LoVo (cell line): ENCODE data around the gene HPN.
"Not testable (repeated sequence)": the region's sequence is repeated elsewhere in the genome, so short reads cannot be mapped to it uniquely, and the experiment has no call there.

Experiments used
- DNase-seq: peaks from one replicate; pipeline ENCODE4 v3.0.0-alpha.2; 2016; ENCODE audit warnings: low spot score

The HPN gene

DNA sequence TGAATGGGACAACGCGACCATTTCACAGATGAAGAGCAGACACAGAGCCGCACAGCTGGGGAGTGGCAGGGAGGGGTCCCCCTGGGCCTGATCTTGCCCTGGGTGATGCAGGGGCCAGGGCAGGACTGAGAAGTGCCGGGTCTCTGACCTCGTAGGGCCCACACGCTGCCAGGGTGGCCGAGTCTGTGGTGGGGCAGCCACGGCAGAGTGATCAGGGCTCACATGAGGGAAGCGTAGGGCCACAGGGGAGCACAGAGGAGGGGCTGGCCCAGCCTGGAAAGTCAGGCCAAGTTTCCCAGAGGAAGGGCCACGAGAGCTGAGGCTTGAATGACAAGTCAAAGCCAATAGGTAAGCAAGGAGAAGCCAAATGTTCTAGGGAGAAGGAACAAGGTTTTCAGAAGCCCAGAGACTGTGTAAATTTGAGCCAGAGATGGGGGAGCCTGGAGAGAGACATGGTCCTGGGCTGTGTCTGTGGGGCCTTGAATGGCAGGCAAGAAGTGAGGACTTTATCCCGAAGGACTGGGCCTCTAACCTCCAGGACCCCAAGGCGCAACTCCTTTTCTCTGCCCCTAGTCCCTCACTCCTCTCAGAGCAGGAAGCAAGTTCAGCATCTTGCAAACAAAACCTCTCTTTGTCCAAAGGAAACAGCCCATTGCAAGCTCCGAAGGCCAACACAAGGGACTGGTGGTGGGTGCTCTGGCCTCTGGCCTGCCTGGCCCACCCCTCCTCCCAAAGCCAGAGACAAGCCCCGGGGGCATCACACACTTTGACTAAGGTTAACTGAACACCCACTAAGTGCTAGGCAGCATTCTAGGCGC lies 42.4 kb downstream of the HPN start:
- no peak for DNase-seq

DNA sequence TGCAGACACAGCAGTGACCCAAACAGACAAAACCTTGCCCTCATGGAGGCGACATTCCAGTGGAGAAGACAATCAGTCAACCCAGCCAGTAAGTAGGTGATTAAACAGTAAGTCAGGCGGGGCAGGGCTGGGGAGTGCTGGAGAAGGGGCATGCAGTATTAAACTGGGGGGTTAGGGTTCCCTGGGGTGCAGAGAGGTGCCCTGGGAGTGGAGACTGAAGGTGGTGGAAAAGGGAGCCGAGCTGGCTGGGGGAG lies 42.9 kb downstream of the HPN start:
- no peak for DNase-seq

DNA sequence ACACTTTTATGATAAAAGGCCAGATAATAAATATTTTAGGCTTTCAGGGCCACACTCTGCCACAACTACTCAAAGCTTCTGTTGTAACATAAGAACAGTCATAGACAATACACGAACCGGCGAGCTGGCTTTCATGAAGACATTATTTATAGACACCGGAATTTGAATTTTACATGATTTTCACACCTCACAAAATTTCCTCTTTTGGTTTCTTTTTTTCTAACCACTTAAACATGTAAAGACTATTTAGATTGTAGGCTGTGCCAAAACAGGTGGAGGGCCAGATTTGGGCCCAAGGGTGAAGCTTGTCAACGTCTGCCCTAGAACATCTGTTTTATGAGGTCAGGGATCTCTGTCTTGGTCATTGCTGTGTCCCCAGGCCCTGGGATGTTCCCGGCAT lies 44.4 kb downstream of the HPN start:
- no peak for DNase-seq

DNA sequence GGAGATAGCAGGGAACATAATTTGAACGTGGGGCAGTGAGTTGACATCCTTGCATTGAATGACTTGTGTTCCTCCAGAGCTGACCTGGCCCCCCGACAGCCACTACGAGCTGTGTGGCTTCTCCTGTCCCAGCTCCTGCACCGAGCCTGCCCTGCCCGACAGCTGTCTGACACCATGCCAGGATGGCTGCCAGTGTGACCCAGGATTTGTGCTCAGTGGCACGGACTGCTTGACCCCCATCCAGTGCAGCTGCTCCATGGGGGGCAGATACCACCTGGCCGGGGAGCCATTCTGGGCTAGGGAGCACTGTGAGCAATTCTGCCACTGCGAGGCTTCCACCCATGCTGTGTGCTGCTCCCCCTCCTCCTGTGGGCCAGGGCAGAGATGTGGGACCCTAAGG lies 44.9 kb downstream of the HPN start:
- no peak for DNase-seq

DNA sequence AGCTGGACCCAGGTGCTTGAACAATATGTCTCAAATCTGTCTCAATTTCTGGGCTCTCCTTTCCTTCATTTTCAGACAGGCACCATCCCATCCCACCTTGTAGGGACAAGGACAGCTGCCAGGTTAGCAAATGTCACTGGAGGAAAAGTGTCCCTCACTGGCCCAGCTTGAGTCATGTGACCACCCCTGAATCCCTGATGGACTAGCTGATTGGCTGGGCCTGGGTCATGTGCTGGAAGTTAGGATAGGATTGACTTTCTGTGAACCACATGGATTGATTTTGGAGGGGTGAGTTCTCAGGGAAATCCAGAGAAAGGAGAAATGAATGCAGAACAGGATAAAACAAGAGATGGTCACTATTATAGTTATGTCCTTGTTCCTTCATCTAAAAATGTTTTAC lies 45.9 kb downstream of the HPN start:
- DNase-seq: no peak

DNA sequence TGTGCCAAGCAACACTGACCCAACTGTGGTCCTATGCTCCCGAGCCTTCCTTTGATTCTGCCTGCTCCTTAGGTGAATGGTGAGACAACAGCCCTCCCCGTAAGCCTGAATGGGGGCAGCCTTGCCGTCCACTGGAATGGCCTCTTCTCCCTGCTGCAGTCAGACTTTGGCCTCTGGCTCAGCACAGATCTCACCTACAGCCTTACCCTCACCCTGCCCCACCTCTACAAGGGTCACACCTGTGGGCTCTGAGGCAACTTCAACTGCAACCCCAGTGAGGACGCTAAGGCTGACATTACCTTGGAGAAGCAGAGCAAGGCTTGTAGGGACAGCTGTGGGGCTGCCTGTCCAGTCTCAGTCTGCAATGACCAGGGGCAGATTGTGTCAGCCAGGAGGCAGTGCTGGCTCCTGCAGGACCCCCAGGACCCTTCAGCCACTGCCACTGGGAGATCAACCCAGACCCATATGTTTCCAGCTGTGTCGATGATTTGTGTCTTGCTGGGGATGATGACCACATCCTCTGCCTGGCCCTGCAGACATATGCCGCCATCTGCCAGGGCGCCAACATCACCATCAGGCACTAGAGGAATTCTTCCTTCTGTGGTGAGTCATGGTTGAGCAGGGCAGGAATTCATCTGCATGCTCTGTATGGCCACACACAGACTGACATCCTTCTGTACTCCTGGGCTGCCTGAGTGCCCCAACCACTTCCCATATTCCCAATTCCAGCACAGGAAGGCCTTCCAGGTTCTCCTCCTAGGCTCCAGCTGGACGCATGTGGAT lies 46.8 kb downstream of the HPN start:
- peak; percentile 12 for DNase-seq

DNA sequence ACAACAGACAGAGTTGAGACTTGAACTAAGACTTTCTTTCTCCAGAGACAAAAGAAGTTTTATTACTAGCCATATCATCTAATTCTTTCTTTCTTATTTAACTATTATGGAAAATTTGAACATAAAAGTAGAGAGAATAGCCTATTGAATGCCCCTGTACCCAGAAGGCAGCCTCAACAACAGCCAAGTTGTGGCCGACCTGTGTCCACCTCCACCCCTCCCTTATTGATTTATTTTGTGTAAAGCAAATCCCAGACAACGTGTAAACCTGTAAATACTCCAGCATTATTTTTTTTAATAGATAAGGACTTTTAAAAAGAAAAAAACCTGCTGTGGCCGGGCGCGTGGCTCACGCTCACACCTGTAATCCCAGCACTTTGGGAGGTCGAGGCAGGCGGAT lies 48.0 kb downstream of the HPN start:
- DNase-seq: no peak

DNA sequence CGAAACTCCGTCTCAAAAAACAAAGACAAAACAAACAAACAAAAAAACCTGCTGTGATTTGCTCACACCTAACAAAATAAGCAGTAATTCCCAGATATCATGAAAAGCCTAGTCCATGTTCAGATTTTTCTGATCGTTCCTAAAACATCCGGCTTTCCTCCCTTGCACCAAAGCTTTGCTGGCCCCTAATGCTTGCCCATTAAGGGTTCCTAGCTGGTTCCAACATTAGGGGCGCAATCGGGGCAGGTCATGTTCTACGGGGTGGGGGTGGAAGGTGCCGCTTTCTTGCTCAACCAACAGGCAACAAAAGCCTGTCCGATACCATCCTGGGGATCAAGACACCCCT lies 48.6 kb downstream of the HPN start:
- no peak for DNase-seq

DNA sequence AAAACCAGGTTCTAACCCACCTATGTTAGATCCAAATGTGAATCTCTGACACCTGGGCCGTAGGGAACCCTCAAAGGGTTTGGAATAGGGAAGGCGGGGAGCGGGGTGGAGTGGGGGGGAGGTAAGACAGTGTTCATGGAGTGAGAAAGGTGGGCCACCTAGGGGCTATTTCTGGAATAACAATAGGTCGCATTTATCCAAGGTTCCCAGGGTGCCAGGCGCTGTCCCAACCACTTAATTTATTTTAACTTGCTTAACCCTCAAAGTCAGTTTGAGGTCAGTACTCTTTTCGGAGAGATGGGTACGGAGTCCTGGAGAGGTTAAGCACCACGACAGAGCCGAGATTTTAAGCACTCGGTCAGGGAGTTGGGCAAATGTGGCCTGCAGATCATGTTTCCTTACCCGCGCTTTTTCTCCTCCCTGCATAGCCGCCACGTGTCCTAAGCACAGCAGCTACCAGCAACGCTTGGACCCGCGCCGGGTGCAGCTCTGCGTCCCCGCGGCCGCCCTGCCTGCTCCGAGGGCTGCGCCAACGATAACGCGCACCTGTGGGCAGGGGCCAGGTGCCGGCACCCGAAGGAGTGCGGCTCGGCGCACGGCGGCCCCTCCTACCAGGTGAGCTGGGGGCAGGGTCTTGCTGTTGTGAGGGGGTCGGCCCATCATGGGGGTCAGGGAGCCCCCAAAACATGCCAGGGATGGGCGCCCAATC lies 49.1 kb downstream of the HPN start:
- DNase-seq: peak; percentile 44

DNA sequence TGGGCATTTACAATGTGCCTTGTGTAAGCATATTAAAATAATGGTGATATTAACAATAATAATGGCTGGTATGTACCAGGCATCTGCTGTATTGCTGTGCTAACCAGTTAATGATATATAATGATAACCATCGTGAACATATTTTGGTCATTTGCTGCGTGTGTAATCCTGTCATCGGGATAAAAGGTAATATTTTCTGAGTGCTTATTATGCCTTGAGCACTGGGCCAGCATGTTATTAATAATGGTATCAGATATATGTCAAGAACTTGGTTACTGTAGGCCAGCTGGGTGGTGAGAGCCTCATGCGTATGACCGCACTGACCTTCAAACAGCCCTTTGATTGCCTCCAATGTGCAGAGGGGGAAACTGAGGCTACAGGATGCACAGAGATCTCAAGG lies 51.9 kb downstream of the HPN start:
- no peak for DNase-seq

DNA sequence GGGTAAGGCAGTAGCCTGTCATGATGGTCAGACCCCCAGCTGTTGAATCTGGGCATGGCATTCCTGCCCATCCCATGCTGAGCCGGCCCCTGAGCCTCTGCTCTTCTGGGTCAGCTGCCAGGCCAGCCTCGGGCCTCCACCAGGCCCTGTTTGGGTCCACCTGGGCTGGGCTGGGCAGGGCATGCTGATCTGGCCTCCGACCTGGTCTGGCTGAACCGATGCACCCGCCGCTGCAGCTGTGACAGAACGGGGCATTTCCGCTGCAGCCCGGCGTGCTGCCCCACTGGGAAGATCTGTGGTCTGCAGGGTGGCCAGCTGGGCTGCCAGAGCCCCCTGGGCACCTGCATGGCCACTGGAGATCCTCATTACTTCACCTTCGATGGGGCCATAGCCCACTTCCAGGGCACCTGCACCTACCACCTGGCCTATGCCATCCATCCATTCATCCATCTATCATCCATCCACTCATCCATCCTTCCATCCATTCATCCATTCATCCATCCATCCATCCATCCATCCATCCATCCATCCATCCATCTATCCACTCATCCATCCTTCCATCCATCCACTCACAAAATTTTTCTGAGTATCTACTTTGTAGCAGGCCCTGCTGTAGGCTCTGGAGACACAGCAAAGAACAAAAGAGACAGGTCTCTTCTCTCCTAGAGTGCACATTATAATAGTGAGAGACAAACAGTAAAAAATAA lies 52.6 kb downstream of the HPN start:
- no peak for DNase-seq

DNA sequence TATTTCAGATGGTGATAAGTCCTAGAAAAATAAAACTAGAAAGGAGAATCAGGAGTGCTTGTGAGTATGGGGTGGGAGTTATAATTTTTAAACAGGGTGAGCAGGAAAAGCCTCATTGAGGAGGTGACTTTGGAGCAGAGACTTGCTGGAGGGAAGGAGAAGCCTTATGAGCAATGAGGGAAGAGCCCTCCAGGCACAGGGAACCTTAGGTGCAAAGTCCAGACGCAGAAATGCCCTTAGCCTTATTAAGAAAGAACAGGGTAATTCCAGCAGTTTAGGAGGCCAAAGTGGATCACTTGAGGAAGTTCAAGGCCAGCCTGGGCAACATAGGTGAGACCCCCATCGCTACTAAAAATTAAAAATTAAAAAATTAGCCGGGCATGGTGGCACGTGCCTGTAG lies 53.1 kb downstream of the HPN start:
- no peak for DNase-seq

DNA sequence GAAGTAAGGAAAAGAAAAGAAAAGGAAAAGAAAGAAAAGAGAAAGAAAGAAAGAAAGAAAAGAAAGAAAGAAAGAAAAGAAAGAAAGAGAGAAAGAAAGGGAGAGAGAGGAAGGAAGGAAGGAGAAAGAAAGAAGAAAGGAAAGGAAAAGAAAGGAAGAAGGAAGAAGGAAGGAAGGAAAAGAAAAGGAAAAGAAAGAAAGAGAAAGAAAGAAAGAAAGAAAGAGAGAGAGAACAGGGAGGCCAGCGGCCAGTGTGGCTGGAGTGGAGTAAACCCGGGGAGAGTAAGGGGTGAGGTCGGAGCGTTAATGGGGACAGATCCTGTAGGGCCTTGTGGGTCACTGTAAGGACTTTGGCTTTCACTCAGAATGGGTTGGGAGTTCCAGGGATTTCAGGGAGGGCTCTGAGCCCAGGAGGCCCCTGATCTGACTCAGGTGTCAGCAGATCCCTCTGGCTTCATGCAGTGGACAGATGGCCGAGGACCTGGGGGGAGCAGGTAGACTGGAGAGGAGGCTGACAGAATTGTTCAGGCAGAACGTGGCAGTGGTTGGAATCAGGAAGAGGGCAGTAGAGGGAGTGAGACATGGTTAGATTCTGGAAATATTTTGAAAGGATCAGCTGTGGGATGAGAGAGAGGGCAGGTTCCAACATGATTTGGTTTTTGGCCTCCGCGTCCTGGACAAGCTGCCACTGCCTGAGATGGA lies 54.3 kb downstream of the HPN start:
- DNase-seq: no peak

DNA sequence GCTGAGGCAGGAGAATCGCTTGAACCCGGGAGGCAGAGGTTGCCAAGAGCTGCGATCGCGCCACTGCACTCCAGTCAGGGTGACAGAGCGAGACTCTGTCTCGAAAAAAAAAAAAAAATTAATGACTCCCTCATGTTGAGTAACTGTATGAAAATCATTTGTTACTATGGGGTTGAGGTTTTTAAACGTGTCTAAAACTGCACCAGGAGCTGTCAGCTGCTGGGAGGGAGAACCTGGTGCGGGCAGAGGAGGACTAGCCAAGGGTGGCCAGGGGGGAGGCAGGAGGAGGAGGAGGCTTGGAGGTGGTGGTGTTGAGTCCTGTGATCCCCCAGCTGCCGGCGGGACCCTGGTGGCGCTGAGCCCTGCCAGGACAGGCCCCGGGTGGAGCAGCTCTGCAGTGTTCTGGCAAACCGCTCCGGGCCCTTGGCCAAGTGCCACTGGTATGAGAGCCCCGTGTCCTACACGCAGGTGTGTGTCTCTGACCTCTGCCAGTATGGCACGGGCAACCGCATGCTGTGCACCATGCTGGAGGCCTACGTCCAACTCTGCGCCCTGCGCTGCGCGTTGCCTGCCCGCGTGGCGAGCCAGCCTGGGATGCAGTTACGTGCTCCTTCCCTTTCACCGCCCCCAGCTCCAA lies 57.0 kb downstream of the HPN start:
- no peak for DNase-seq

DNA sequence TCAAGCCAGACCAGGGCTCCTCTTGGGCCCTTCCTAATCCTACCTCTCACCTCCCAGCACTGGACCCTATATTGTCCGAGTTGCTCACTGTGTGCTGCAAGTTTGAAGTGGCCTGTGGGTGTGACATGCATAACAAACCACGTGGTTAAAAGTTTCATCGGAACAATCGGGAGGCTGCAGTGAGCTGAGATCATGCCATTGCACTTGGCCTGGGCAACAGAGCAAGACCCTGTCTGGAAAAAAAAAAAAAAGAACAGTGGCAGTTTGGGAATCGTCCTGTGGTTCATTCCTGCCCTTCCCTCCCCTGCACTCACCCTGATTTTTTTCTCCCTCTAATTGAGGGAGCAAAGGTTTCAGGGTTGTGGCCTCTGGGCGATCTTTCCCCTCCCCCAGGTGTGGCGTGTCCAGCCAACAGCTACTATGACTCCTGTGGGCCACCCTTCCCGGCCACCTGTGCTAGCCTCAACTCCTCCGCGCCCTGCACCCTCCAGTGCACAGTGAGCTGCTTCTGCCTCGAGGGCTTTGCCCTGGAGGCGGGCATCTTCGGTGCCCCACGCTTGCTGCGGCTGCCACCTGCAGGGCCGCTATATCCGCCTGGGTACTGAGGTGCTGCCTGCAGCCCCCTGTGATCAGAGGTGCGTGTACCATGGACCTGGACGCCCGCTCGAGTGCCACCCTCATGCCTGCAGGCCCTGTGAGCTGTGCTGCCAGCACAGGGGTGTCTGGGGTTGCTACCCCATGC lies 57.8 kb downstream of the HPN start:
- DNase-seq: no peak

DNA sequence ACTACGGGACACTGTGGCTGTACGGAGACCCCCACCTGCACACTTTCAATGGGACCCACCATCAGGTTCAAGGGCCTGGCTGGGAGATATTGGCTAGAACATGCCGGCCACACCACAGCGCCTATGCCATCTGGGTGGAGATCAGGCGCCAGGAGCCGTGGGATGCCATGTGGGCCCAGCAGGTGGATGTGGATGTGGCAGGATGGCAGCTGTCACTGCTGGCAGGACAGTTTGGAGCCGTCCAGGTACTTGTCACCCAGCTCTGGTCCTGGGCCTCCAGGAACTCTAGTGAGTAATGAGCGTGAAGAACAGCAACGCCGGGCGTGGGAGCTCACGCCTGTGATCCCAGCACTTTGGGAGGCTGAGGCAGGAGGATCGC lies 58.4 kb downstream of the HPN start:
- DNase-seq: no peak

DNA sequence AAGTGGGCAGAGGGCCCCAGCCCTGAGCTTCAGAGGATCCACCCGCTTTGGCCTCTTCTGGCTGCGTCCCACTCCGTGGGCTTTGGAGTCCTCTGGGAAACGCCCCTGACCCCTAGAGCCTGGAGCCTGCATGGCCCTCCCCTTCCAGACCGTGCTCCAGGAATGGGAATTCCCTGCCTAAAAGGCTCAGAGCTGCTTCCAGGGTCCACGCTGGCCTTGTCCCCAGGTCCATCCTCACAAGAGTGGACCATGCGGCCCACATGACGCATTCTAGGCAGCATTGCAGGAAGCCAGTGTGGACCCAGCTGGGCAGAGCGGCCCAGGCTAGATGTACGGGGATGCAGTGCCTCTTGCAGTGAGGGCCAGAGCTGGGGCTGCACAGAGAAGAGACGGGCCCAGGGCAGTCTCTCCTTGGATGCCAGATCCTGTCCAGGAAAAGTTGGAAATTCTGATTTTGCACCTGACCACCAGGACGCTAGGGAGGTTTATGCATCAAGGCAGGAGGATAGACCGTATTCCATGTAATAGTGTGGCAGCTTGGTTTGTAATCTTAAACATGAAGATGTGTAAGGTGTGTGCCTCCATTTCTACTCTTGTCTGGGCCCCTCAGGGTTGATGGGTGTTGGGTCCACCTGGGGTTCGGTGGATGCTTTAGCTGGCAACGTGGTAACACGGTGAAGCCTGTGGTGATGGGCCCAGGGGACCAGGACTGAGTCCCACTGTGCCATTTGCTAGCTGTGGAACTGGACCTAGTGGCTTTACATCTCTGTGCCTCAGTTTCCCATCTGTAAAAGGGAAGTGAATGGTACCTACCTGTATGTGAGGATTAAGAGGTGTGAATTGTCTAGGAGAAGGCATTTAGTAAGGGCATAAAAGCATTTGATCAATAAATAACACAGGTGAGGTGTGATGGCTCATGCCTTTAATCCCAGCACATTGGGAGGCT lies 59.3 kb downstream of the HPN start:
- DNase-seq: no peak

DNA sequence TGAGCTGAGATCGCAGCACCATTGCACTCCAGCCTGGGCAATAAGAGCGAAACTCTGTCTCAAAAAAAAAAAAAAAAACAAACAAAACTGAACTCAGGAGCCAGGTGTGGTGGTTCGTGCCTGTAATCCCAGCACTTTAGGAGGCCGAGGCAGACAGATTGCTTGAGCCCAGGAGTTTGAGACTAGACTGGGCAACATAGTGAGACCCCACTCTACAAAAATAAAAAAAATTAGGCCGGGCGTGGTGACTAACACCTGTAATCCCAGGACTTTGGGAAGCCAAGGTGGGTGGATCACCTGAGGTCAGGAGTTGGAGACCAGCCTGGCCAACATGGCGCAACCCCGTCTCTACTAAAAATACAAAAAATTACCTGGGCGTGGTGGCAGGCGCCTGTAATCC lies 60.4 kb downstream of the HPN start:
- DNase-seq: not testable (repeated sequence)

DNA sequence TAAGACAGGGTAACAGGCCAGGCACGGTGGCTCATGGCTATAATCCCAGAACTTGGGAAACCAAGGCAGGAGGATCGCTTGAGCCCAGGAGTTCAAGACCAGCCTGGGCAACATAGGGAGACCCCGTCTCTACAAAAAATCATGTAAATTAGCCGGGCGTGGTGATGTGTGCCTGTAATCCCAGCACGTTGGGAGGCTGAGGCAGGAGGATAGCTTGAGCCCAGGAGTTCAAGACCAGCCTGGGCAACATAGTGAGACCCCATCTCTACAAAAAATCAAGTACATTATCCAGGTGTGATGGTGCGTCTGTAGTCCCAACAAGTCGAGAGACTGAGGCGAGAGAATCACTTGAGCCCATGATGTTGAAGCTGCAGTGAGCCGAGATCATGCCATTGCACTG lies 62.1 kb downstream of the HPN start:
- DNase-seq: not testable (repeated sequence)

DNA sequence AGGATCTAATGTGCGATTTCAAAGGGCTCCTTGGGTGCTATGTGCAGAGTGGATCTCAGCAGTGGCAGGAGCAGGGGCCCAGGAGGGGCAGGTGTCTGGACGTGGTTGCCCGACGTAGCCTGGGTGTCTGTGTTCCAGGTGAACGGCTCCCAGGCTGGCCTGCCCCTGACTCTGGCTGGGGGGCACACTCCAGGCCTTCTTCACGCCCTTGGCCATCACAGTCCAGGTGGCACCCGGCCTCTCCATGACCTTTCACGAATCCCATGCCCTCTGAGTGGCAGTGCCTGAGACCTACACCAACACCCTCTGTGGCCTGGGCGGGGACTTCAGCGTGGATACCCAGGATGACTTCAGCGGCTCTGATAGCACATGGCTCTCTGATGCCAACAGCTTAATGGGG lies 62.8 kb downstream of the HPN start:
- DNase-seq: no peak
